IPS-18c (cell line): Measurements from ENCODE around the gene WDR43.

Experiments used
- H3K4me3 ChIP-seq: 2 replicates; pipeline ENCODE4 v1.7.0; 2013; ENCODE audit warnings: low read depth, mild to moderate bottlenecking, low read length, moderate library complexity; ENCODE audit not compliant: insufficient read depth
- H3K9me3 ChIP-seq: one replicate; pipeline ENCODE4 v1.6.1; 2013; ENCODE audit warnings: mild to moderate bottlenecking, low read length, moderate library complexity; ENCODE audit not compliant: control insufficient read depth, insufficient read depth

Gene WDR43

DNA sequence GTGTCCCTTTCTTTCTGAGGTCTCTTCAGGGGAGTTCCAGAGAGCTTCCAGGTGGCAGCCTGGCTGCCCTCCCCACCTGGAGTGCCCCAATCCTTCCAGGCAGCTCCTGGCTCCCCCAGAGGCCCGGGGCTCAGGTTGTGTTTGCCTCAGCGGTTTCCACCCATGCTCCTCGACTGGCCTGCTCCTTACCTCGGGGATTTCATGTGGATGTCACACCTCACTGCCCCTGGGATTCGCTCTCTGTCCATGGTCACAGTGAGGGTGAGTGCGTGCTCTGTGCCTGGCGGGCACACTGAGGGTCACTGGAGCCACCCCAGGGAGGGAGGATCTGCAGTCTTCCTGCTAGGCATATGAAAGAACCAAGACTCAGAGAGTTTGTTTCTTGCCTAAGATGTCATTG lies 84.6 kb downstream of the WDR43 start:
- Histone ChIP-seq H3K9me3 (no peaks in the 10 kb centered on the region), H3K4me3 (no peak overlapping the region)

DNA sequence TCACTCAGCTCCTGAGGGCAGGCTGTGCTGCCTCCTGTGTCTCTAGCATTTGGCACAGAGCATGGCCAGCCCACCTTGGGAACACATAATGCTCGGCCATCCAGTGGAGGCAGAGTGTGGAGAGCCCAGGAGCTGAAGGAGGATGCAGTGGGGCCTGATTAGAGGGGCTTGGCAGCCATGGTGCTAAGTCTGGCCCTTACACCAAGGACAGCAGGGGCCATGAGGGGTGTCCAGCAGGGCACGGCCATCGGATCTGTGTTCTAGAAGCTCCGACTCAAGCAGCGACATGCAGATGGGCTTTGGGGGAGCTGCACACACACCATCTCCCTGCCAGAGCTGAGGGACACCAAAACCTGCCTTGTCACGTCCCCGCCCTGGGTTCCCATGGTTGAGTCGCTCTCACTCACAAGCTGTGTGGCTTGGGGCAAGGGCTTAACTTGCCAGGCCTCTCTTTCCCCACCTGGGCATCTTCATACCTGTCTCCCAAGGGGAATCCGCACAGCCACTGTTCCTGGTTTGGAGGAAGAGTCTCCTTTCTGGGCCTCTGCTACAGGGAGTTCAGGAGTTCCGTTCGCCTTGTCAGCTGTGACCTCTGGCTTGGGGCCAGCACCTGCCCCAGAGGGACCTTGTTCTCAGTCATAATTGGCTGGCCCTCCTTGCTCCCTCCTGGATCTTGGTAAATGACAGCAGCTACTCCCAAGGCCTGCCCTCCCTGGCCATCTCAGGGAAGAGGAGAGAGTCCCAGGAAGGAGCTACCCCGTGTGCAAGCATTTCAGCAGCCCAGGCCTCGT lies 85.3 kb downstream of the WDR43 start:
- Histone ChIP-seq H3K9me3 (no peaks in the 10 kb centered on the region), H3K4me3 (no peak overlapping the region)

DNA sequence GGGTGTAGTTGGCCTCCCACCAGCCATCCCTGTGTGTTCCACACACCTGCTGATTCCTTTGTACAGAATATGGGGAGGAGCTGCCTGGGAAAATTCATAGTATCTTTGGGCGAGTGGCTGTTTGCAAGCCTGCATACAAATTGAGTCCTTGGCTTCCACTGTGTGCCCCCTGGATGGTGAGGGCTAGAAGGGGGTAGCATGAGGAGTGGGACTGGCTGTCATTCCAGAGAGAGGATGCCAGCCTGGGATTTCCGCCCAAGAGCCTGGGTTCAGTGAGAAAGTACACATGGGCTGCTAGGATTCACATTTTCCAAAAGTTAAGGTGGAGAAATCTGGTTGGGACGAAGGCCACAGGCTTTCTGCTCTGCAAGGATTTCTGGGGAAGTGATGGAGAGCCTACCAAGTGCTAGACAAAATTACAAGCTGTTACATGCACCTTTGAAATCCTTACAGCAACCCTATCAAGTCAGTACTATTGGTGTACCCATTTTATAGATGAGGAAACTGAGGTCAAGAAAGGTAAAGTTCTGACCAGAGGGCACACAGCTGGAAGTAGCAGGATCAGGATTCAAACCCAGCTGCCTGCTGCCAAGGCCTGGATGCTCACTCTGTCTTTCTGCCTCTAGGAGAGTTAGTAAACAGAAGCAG lies 86.0 kb downstream of the WDR43 start:
- Histone ChIP-seq H3K9me3 (no peaks in the 10 kb centered on the region), H3K4me3 (no peak overlapping the region)

- Histone ChIP-seq H3K9me3 (no peaks in the 10 kb centered on the region), H3K4me3 (no peak within 1 kb of the TSS)
Measured at GRCh38 chr2:28981016-28981441, 86.6 kb downstream of the WDR43 start, which contains the start of gene TOGARAM2. Gene TOGARAM2 (plus strand): TSS chr2:28981298. CDS start chr2:28994835, 13,537 bp downstream.

- Histone ChIP-seq H3K4me3 (no peak overlapping the region), H3K9me3 (no peaks in the 10 kb centered on the region)
Measured at GRCh38 chr2:28981620-28982376, 87.3 kb downstream of the WDR43 start.

- H3K4me3 ChIP-seq: no peak overlapping the region
Measured at GRCh38 chr2:28982381-28982950, 88.0 kb downstream of the WDR43 start.

DNA sequence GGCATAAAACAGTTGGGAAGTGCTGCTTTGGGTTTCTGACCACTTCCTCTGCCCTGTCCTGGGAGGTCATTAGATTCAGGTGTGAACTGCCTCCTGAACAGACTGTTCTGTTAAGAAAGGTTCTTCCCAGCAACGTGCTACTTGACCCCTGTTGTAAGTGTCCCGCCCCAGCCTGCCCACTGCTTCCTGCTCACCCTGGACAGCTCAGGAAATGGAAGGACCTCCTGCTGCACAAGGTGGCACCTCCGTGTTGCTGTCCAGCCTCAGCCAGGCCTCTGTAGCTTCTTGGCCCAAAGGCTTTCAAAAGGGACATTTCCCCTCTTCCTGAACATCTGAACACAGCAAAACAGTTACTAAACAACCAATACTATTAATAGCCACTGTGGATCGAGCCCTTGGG lies 92.0 kb downstream of the WDR43 start:
- no peak overlapping the region for H3K4me3 ChIP-seq
- H3K9me3 ChIP-seq: no peaks in the 10 kb centered on the region

More at GRCh38 chr2:28982381-28982950, 88.0 kb downstream of the WDR43 start:
- H3K9me3 ChIP-seq: no peaks in the 10 kb centered on the region

GRCh38 chr2:28989973-28990372 lies 95.5 kb downstream of the WDR43 start:
- no peaks in the 10 kb centered on the region for H3K9me3 ChIP-seq
- no peak overlapping the region for H3K4me3 ChIP-seq

DNA sequence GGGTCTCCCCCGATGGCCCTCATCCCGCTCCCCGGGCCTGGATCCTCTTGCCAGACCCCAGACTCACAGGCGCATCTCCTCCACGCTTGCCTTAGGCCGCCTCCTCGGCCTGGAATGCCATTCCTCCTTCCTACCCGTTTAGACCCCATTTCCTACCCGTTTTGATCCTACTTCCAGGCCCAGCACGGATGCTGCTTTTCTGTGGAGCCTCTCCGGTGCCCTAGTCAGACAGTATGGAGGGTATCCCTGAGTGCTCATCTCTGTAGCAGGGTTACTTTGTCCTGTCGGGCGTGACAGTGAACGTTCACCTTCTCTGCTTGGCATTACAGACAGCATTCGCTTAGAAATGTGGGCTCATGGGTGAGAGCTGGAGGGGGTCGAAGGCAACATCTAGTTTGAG lies 96.0 kb downstream of the WDR43 start:
- H3K4me3 ChIP-seq: no peak overlapping the region
- H3K9me3 ChIP-seq: no peaks in the 10 kb centered on the region

GRCh38 chr2:28991021-28991420 lies 96.6 kb downstream of the WDR43 start:
- Histone ChIP-seq H3K4me3 (no peak overlapping the region), H3K9me3 (no peaks in the 10 kb centered on the region)

DNA sequence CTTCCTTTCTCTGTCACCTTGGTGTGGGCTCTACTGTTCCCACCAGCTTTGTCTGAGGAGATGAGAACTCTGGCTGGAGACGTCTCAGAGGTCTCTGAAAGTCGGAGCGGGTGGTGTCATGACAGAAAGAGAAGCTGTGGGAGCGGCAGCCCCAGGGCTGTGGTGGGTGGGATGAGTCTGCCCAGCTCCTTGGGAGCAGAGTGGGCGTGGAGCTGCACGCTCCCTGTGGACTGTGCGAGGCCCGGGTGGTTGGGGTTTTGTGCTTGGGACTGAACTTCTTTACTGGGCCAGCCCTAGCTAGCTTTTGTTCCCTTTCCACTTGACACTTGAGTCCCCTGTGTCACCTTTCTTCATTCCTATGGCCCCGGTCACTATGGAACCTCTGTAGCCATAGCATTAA lies 97.0 kb downstream of the WDR43 start:
- Histone ChIP-seq H3K9me3 (no peaks in the 10 kb centered on the region), H3K4me3 (no peak overlapping the region)

- H3K4me3 ChIP-seq: no peak overlapping the region
Measured at GRCh38 chr2:28993206-28993960, 98.9 kb downstream of the WDR43 start.

GRCh38 chr2:28994074-28994473 lies 99.6 kb downstream of the WDR43 start:
- Histone ChIP-seq H3K4me3 (no peak overlapping the region), H3K9me3 (no peaks in the 10 kb centered on the region)

More at GRCh38 chr2:28993206-28993960, 98.9 kb downstream of the WDR43 start:
- H3K9me3 ChIP-seq: no peaks in the 10 kb centered on the region

- no peaks in the 10 kb centered on the region for H3K9me3 ChIP-seq
- H3K4me3 ChIP-seq: no peak overlapping the region
Measured at GRCh38 chr2:28994679-28995078, 100.2 kb downstream of the WDR43 start.

DNA sequence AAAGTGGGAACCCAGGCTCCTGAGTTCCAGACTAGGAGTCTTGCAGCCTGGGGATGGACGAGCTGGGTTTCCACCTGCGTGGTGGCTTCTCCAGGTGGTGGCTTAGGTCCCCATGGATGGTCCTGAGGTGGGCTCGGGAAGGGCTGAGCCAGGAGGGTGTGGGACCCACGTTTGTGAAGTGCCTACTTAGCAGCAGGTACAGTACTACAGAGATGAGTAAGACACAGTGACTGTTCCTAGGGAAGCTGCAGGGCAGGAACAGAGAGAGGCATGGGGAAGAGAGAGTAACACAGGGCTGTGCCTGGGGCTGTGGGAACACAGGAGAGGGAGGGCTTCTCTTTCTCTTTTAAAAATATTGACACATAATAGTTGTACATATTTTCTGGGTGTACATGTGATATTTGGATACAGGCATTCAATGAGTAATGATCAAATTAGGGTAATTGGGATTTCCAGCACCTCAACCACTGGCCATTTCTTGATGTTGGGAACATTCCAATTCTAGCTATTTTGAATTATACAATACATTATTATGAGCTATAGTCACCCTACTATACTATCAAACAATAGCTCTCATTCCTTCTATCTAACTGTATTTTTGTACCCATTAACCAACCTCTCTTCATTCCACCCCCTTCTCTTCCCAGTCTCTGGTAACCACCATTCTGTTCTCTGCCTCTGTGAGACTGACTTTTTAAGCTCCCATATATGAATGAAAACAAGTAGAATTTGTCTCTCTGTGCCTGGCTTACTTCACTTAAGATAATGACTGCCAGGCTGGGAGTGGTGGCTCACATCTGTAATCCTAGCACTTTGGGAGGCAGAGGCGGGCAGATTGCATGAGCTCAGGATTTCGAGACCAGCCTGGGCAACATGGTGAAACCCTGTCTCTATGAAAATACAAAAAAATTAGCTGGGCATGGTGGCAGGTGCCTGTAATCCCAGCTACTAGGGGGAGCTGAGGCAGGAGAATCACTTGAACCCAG lies 101.6 kb downstream of the WDR43 start:
- H3K9me3 ChIP-seq: no peaks in the 10 kb centered on the region
- no peak overlapping the region for H3K4me3 ChIP-seq
